HepG2 (cell line): Measurements from ENCODE around the gene IRAK3. TPM values are rescaled to one million over a fixed set of nuclear protein-coding genes. Genes with fewer than 3 reads are reported as not detected.

Source experiments
- ATAC-seq: fragments of 200-7000 bp; cut with Tn5 transposase; 3 replicates; pipeline ENCODE4 v1.9.1; 2020; ENCODE audit warnings: mild to moderate bottlenecking, moderate library complexity
- BruUV-seq: library from RNA; stranded (reverse); fragments of 400-500 nt; replicated peaks from 2 replicates; lab custom pipeline; 2021; lab: Mats Ljungman, UMichigan
- CTCF ChIA-PET: fragments of 300-600 bp; formaldehyde crosslinking; extraction: SDS; loops from one replicate; lab custom pipeline; 2021; ENCODE audit warnings: low total read pairs, inconsistent platforms, low intra/inter-chr PET ratio; lab: Yijun Ruan, JAX
- POLR2A ChIA-PET: fragments of 350-600 bp; sonication (Branson Sonifier 250); formaldehyde crosslinking; loops from one replicate; lab custom pipeline; 2020; ENCODE audit warnings: antibody characterized with exemption, inconsistent platforms; lab: Yijun Ruan, JAX
- DNase-seq: peaks from one replicate; pipeline ENCODE4 v3.0.0-alpha.2; 2015; ENCODE audit warnings: low spot score
- FAIRE-seq: peaks from 3 replicates; lab custom pipeline; 2011; peaks lifted over from hg19 to GRCh38; lab: Jason Lieb, UNC
- H2AFZ ChIP-seq: one replicate; pipeline ENCODE4 v1.6.1; 2011; ENCODE audit warnings: low read length, inconsistent platforms
- H3K27ac ChIP-seq: fragments of 300-600 bp; 3 replicates; pipeline ENCODE4 v1.8.0; 2011; ENCODE audit warnings: mixed run types, mild to moderate bottlenecking, mixed read lengths, low read length, inconsistent platforms; ENCODE audit not compliant: insufficient read depth; ENCODE audit errors: extremely low read length
- H3K27me3 ChIP-seq, 2 experiments: fragments of 200-600 bp in 1 of 2; 2 replicates in 1 of 2; 3 replicates in 1 of 2; pipeline versions ENCODE4 v1.6.0 to v1.8.0; 2011; ENCODE audit warnings: low read length in 2 of 2, mild to moderate bottlenecking in 2 of 2, moderate library complexity in 2 of 2, inconsistent platforms in 1 of 2; ENCODE audit not compliant: insufficient read depth in 2 of 2, control insufficient read depth in 1 of 2
- H3K36me3 ChIP-seq, 2 experiments: fragments of 200-600 bp in 1 of 2; replicated peaks in 1 of 2; 2 replicates in 1 of 2; 3 replicates in 1 of 2; pipeline versions ENCODE4 v1.5.1 to v1.8.0; 2011; ENCODE audit warnings: low read length in 2 of 2, inconsistent platforms in 1 of 2; ENCODE audit not compliant: insufficient read depth in 2 of 2, control insufficient read depth in 1 of 2
- H3K4me1 ChIP-seq: 2 replicates; pipeline ENCODE4 v1.5.1; 2012; ENCODE audit warnings: low read length, inconsistent platforms; ENCODE audit not compliant: insufficient read depth
- H3K4me2 ChIP-seq: 2 replicates; pipeline ENCODE4 v1.6.0; 2011; ENCODE audit warnings: low read depth, low read length, inconsistent platforms
- H3K4me3 ChIP-seq, 3 experiments: fragments of 200-600 bp in 1 of 3; sonication (generic), shearing (Covaris generic) in 1 of 3; replicated peaks in 1 of 3; 2 replicates each; pipeline ENCODE4 v1.5.1; 2011 to 2016; ENCODE audit warnings: low read length in 3 of 3, inconsistent platforms in 2 of 3, low read depth in 2 of 3, mild to moderate bottlenecking in 2 of 3, control low read depth in 1 of 3, mixed read lengths in 1 of 3; ENCODE audit not compliant: insufficient read depth in 1 of 3
- H3K79me2 ChIP-seq: one replicate; pipeline ENCODE4 v1.6.1; 2011; ENCODE audit warnings: low read length, inconsistent platforms; ENCODE audit not compliant: insufficient read depth
- H3K9ac ChIP-seq: 2 replicates; pipeline ENCODE4 v1.6.0; 2011; ENCODE audit warnings: mild to moderate bottlenecking, low read depth, low read length, inconsistent platforms; ENCODE audit not compliant: insufficient read depth
- H3K9me3 ChIP-seq: 2 replicates; pipeline ENCODE4 v1.5.1; 2012; ENCODE audit warnings: mild to moderate bottlenecking, low read length
- H4K20me1 ChIP-seq: 2 replicates; pipeline ENCODE4 v1.6.0; 2011; ENCODE audit warnings: inconsistent platforms, mild to moderate bottlenecking, low read length, moderate library complexity; ENCODE audit not compliant: insufficient read depth
- ESRRA ChIP-seq: sonication (generic); formaldehyde crosslinking; IDR thresholded peaks from 2 replicates; pipeline ENCODE4 v1.5.1; 2020; ENCODE audit warnings: mild to moderate bottlenecking, low read depth, missing genetic modification reagents
- FOXO4 ChIP-seq: sonication (generic); formaldehyde crosslinking; conservative IDR thresholded peaks from 2 replicates; pipeline ENCODE4 v1.8.1; 2023; ENCODE audit warnings: missing genetic modification reagents
- JUNB ChIP-seq: sonication (generic); formaldehyde crosslinking; IDR thresholded peaks from 2 replicates; pipeline ENCODE4 v1.8.0; 2022; ENCODE audit warnings: missing genetic modification reagents, mild to moderate bottlenecking, borderline replicate concordance
- MEIS2 ChIP-seq: sonication (generic); formaldehyde crosslinking; IDR thresholded peaks from 2 replicates; pipeline ENCODE4 v1.9.0; 2021; ENCODE audit warnings: mild to moderate bottlenecking, missing genetic modification reagents
- NRL ChIP-seq: sonication (generic); formaldehyde crosslinking; IDR thresholded peaks from 2 replicates; pipeline ENCODE4 v1.5.0; 2020; ENCODE audit warnings: missing genetic modification reagents, mild to moderate bottlenecking, moderate library complexity, borderline replicate concordance
- PLSCR1 ChIP-seq: sonication (generic); formaldehyde crosslinking; IDR thresholded peaks from 2 replicates; pipeline ENCODE4 v1.5.0; 2020; ENCODE audit warnings: missing genetic modification reagents, mild to moderate bottlenecking, borderline replicate concordance
- TBX3 ChIP-seq: fragments of 450-650 bp; IDR thresholded peaks from 2 replicates; pipeline ENCODE4 v1.6.1; 2017; ENCODE audit warnings: antibody characterized with exemption, mild to moderate bottlenecking, inconsistent platforms, borderline replicate concordance
- TERF1 ChIP-seq: sonication (generic); formaldehyde crosslinking; IDR thresholded peaks from 2 replicates; pipeline ENCODE4 v1.8.0; 2022; ENCODE audit warnings: mild to moderate bottlenecking, missing genetic modification reagents, moderate library complexity
- ZBTB2 ChIP-seq: sonication (generic); formaldehyde crosslinking; IDR thresholded peaks from 2 replicates; pipeline ENCODE4 v1.8.0; 2022; ENCODE audit warnings: low read depth, missing genetic modification reagents
- ZNF205 ChIP-seq: IDR thresholded peaks from 2 replicates; pipeline ENCODE4 v1.6.1; 2018; ENCODE audit warnings: missing biosample characterization, missing genetic modification reagents
- ZNF543 ChIP-seq: sonication (generic); formaldehyde crosslinking; IDR thresholded peaks from 2 replicates; pipeline ENCODE4 v1.4.0; 2020; ENCODE audit warnings: mild to moderate bottlenecking, missing genetic modification reagents
- WGBS: methylation state at CpG from one replicate; pipeline ENCODE4 v1.1.6; 2017; ENCODE audit warnings: low lambda C conversion rate; 5-methylcytosine and 5-hydroxymethylcytosine counted together
- in situ Hi-C: cut with HindIII; loops from 2 replicates; pipeline ENCODE4 v1.10.0; 2017; ENCODE audit warnings: low pct_unique_long_range_greater_than_20kb; ENCODE audit not compliant: extremely low pct_ligation_motif_present
- intact Hi-C: fragments of 100-400 bp; cut with micrococcal nuclease; formaldehyde crosslinking; loops from one replicate; pipeline ENCODE4 v1.10.0; 2022; ENCODE audit not compliant: unreplicated experiment
- polyA plus RNA-seq, 8 experiments: library from polyadenylated mRNA; depleted of rRNA in 3 of 8; stranded (reverse) in 7 of 8; unstranded in 1 of 8; fragments of >200 nt; fragmentation: Illumina TruSeq in 4 of 8; extraction: Trizol in 4 of 8; gene quantifications; 2 replicates each; pipeline versions ENCODE4 v1.2.1 to v1.2.3, GENCODE V29; 2011 to 2016; ENCODE audit warnings: low read depth in 4 of 8, missing spikeins in 1 of 8, mixed read lengths in 1 of 8; ENCODE audit not compliant: insufficient read depth in 1 of 8
- total RNA-seq, 5 experiments: library from RNA; depleted of rRNA; stranded (reverse); fragments of >200 nt; fragmentation: Illumina TruSeq; extraction: Trizol; gene quantifications; 2 replicates each; pipeline ENCODE4 v1.2.3, GENCODE V29; 2016; ENCODE audit warnings: low read depth in 1 of 5
- TF ChIP-seq, protein P1 (sequence below): sonication (generic); formaldehyde crosslinking; IDR thresholded peaks from 2 replicates; pipeline ENCODE4 v1.5.1; 2020; ENCODE audit warnings: mild to moderate bottlenecking, missing genetic modification reagents, borderline replicate concordance
- TF ChIP-seq, protein P2 (sequence below): IDR thresholded peaks from 2 replicates; pipeline ENCODE4 v1.6.1; 2016; ENCODE audit warnings: missing compliant biosample characterization, missing genetic modification reagents, borderline replicate concordance

Gene IRAK3
- total and polyA plus RNA-seq, 2 of the 13 experiments (the other 11 are each of a cell fraction or from before 2014, with no cell fraction given), result 0.01 TPM; not detected in 1

DNA sequence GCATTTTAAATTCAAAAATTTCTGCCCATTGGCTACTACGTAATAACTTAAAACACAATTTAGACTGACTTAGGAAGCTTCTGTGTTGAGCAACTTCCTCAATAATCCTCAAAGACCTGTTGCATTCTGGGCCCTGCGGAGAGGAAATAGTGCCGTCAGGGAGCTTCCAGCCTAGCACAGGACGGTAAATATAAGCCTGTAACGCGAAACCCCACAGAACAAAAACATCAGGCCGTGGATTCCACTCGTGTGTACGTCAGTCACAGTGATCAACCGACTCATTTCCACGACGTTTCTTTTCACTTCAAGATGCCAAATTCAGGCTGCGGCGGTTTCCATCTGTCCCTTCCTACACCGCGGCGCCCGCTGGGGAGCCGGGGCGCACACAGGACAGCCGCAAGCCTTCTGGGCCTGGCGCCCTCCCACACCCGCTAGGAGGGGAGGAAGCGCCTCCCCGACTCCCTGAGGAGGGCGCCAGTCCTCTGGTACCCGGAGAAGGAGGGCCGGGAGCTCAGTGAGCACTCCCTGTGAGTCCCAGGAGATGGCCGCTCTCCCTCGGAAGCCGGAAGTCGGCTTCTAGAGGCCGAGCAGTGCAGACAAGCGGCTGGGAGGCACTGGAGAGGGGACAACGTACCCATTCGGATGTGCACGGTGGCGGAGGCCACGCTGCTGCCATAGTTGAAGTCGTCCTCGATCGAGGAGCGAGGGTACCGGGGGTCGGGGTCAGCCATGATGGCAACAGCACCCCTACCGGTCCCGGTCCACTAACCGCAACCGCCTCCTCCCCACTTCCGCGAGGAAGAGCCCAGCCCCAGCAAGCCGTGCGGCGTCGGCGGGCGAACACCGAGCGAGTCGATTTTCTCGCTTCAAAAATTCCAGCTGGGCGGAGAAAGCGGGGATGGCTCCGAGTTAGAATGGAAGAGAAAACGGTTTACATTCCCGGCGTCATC lies 19.5 kb upstream of the IRAK3 start, which contains the start of gene TMBIM4 (continued):
- TF ChIP-seq PLSCR1 (CRISPR knock-in tag) (no peak), TBX3 (no peak; the same call in 1 of the 2 replicates), ZNF205 (CRISPR knock-in tag) (no peak), NRL (peak; percentile 87; the same call in 1 of the 2 replicates)

GRCh38 chr12:66170606-66171005 lies 18.4 kb upstream of the IRAK3 start:
- peak overlapping the region; percentile 77 for H3K4me2 ChIP-seq
- no peak overlapping the region for H3K9ac ChIP-seq
- no peaks in the 10 kb centered on the region for H4K20me1 ChIP-seq
- peak overlapping the region in 2 of 3 experiments; percentile 86 to 99; a peak in 3 of 6 replicates for H3K4me3 ChIP-seq
- WGBS, result 68% methylated on average over 3 of the region's 3 CpGs
- BruUV-seq, result no TSS peak
- peaks cover 23% of the 10 kb centered on the region for H3K79me2 ChIP-seq
- no peak overlapping the region for H2AFZ ChIP-seq
- DNase-seq (no peak), ATAC-seq (no peak), FAIRE-seq (no peak)
- H3K9me3 ChIP-seq, result no peaks in the 10 kb centered on the region
- H3K27me3 ChIP-seq, result no peaks in the 10 kb centered on the region
- H3K27ac ChIP-seq, result no peak overlapping the region
- no peaks in the 10 kb centered on the region for H3K36me3 ChIP-seq
- peaks cover 27% of the 10 kb centered on the region for H3K4me1 ChIP-seq
- ChIA-PET POLR2A (interaction anchor here (2.8 kb wide), 1 partner anchor 40 kb away, joined by 33 read pairs; the partner anchor contains the start of gene LLPH), CTCF (no interaction called here)
- intact Hi-C loops (no loop called here), in situ Hi-C loops (no loop called here)
- no peak for TF ChIP-seq MEIS2
- TF ChIP-seq, protein P1, sequence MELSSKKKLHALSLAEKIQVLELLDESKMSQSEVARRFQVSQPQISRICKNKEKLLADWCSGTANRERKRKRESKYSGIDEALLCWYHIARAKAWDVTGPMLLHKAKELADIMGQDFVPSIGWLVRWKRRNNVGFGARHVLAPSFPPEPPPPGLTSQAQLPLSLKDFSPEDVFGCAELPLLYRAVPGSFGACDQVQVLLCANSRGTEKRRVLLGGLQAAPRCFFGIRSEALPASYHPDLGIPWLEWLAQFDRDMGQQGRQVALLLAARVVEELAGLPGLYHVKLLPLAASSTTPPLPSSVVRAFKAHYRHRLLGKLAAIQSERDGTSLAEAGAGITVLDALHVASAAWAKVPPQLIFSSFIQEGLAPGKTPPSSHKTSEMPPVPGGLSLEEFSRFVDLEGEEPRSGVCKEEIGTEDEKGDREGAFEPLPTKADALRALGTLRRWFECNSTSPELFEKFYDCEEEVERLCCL (CRISPR knock-in tag), result no peak
- TF ChIP-seq FOXO4 (CRISPR knock-in tag), result no peak
- TF ChIP-seq JUNB (CRISPR knock-in tag), result no peak
- TF ChIP-seq TERF1 (CRISPR knock-in tag), result no peak
- no peak for TF ChIP-seq ZBTB2 (CRISPR knock-in tag)
- no peak for TF ChIP-seq ESRRA (CRISPR knock-in tag)
- TF ChIP-seq, protein P2, sequence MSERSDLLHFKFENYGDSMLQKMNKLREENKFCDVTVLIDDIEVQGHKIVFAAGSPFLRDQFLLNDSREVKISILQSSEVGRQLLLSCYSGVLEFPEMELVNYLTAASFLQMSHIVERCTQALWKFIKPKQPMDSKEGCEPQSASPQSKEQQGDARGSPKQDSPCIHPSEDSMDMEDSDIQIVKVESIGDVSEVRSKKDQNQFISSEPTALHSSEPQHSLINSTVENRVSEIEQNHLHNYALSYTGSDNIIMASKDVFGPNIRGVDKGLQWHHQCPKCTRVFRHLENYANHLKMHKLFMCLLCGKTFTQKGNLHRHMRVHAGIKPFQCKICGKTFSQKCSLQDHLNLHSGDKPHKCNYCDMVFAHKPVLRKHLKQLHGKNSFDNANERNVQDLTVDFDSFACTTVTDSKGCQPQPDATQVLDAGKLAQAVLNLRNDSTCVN (CRISPR knock-in tag), result no peak
- TF ChIP-seq ZNF543 (CRISPR knock-in tag), result no peak
